ENCODE data around the gene PLAAT4.

GRCh38 chr11:63492441-63492840 lies 44.2 kb upstream of the PLAAT4 start:
- TF ChIP-seq CTCF (IDR thresholded peaks at IDR 0.05): no peak
- TF ChIP-seq MAX (CRISPR knock-in tag; IDR thresholded peaks at IDR 0.05): no peak
- no peak for TF ChIP-seq CREM (CRISPR knock-in tag; IDR thresholded peaks at IDR 0.05)
- TF ChIP-seq FOXK1 (CRISPR knock-in tag; IDR thresholded peaks at IDR 0.05): no peak
- TF ChIP-seq ATF2 (CRISPR knock-in tag; IDR thresholded peaks at IDR 0.05; ENCODE audit: borderline replicate concordance, low read depth): no peak
- no peak for TF ChIP-seq IRF2 (CRISPR knock-in tag; IDR thresholded peaks at IDR 0.05; ENCODE audit: borderline replicate concordance, low read depth)
- TF ChIP-seq CBFB (CRISPR knock-in tag; IDR thresholded peaks at IDR 0.05; ENCODE audit: low read depth): no peak
- no peak for TF ChIP-seq USF1 (CRISPR knock-in tag; IDR thresholded peaks at IDR 0.05)
- no peak for TF ChIP-seq MLX (CRISPR knock-in tag; IDR thresholded peaks at IDR 0.05)
- no peak for TF ChIP-seq KAT7 (CRISPR knock-in tag; IDR thresholded peaks at IDR 0.05; ENCODE audit: borderline replicate concordance)
- no peak for TF ChIP-seq ATF3 (CRISPR knock-in tag; conservative IDR thresholded peaks at IDR 0.05)
- TF ChIP-seq NFYB (CRISPR knock-in tag; conservative IDR thresholded peaks at IDR 0.05; ENCODE audit: low read depth): no peak
- no peak for TF ChIP-seq E2F4 (CRISPR knock-in tag; IDR thresholded peaks at IDR 0.05; ENCODE audit: borderline replicate concordance, low read depth)
- TF ChIP-seq JAZF1 (CRISPR knock-in tag; IDR thresholded peaks at IDR 0.05): no peak
